HEK293 (cell line): ENCODE results near the gene MLN.

ENCODE experiments used
- CTCF ChIA-PET: fragments of 350-600 bp; formaldehyde crosslinking; extraction: SDS; loops from one replicate; lab custom pipeline; 2021; ENCODE audit warnings: antibody characterized with exemption; lab: Yijun Ruan, JAX
- POLR2A ChIA-PET: fragments of 300-600 bp; formaldehyde crosslinking; extraction: SDS; loops from one replicate; lab custom pipeline; 2020; ENCODE audit warnings: antibody characterized with exemption, inconsistent platforms; lab: Yijun Ruan, JAX
- H3K27ac ChIP-seq: fragments of 200-500 bp; sonication (Bioruptor generic); 2 replicates; pipeline ENCODE4 v1.5.1; 2014; ENCODE audit warnings: low read depth, low read length, control low read depth, inconsistent platforms; ENCODE audit errors: extremely low read depth
- H3K36me3 ChIP-seq, 2 experiments: fragments of 200-500 bp in 1 of 2; sonication (Bioruptor generic) in 1 of 2; 1 replicate in 1 of 2; 2 replicates in 1 of 2; pipeline ENCODE4 v1.5.1; 2014 to 2017; ENCODE audit warnings: inconsistent platforms in 2 of 2, low read length in 2 of 2; ENCODE audit not compliant: control insufficient read depth in 2 of 2, insufficient read depth in 1 of 2
- H3K4me1 ChIP-seq: fragments of 200-500 bp; sonication (Bioruptor generic); 2 replicates; pipeline ENCODE4 v1.5.1; 2014; ENCODE audit warnings: mild to moderate bottlenecking, low read length, inconsistent platforms; ENCODE audit not compliant: control insufficient read depth, insufficient read depth
- H3K4me3 ChIP-seq: 2 replicates; pipeline ENCODE4 v1.5.1; 2011; ENCODE audit warnings: low read depth, mild to moderate bottlenecking, control low read depth, low read length, moderate library complexity
- H3K9me3 ChIP-seq: fragments of 200-500 bp; sonication (Bioruptor generic); 2 replicates; pipeline ENCODE4 v1.5.1; 2014; ENCODE audit warnings: low read depth, low read length, inconsistent platforms; ENCODE audit not compliant: control insufficient read depth, insufficient read depth
- BCL11A ChIP-seq: fragments of 450-650 bp; formaldehyde crosslinking; IDR thresholded peaks from 2 replicates; pipeline ENCODE4 v1.5.1; 2016; ENCODE audit warnings: low read depth, missing biosample characterization, missing genetic modification characterization
- EGR2 ChIP-seq: fragments of 450-650 bp; formaldehyde crosslinking; IDR thresholded peaks from 2 replicates; pipeline ENCODE4 v1.5.1; 2016; ENCODE audit warnings: low read depth, missing biosample characterization, missing genetic modification characterization
- KLF10 ChIP-seq: fragments of 450-650 bp; IDR thresholded peaks from 2 replicates; pipeline ENCODE4 v1.5.1; 2018; ENCODE audit warnings: missing biosample characterization, mild to moderate bottlenecking, missing genetic modification characterization
- PRDM2 ChIP-seq: fragments of 450-650 bp; formaldehyde crosslinking; IDR thresholded peaks from 2 replicates; pipeline ENCODE4 v1.5.1; 2016; ENCODE audit warnings: missing biosample characterization, missing genetic modification characterization, borderline replicate concordance
- TCF7L2 ChIP-seq: IDR thresholded peaks from 2 replicates; pipeline ENCODE4 v1.6.1; 2011; ENCODE audit warnings: low read depth, mild to moderate bottlenecking, inconsistent platforms, low read length, moderate library complexity, borderline replicate concordance
- YY2 ChIP-seq: fragments of 450-650 bp; formaldehyde crosslinking; IDR thresholded peaks from 2 replicates; pipeline ENCODE4 v1.5.1; 2016; ENCODE audit warnings: missing biosample characterization, missing genetic modification characterization
- ZBTB8A ChIP-seq: fragments of 450-650 bp; formaldehyde crosslinking; IDR thresholded peaks from 2 replicates; pipeline ENCODE4 v1.5.1; 2016; ENCODE audit warnings: missing biosample characterization, missing genetic modification characterization
- ZEB2 ChIP-seq: fragments of 450-650 bp; formaldehyde crosslinking; IDR thresholded peaks from 2 replicates; pipeline ENCODE4 v1.5.1; 2016; ENCODE audit warnings: missing biosample characterization, missing genetic modification characterization
- ZNF112 ChIP-seq: fragments of 450-650 bp; formaldehyde crosslinking; IDR thresholded peaks from 2 replicates; pipeline ENCODE4 v1.5.0; 2017; ENCODE audit warnings: missing biosample characterization, missing genetic modification characterization
- ZNF132 ChIP-seq: fragments of 450-650 bp; formaldehyde crosslinking; IDR thresholded peaks from 2 replicates; pipeline ENCODE4 v1.5.1; 2017; ENCODE audit warnings: missing biosample characterization, missing genetic modification characterization, borderline replicate concordance
- ZNF155 ChIP-seq: fragments of 450-650 bp; formaldehyde crosslinking; IDR thresholded peaks from 2 replicates; pipeline ENCODE4 v1.5.1; 2016; ENCODE audit warnings: missing biosample characterization, missing genetic modification characterization
- ZNF175 ChIP-seq: fragments of 450-650 bp; formaldehyde crosslinking; IDR thresholded peaks from 2 replicates; pipeline ENCODE4 v1.5.1; 2016; ENCODE audit warnings: missing biosample characterization, missing genetic modification characterization
- ZNF202 ChIP-seq: fragments of 450-650 bp; formaldehyde crosslinking; IDR thresholded peaks from 2 replicates; pipeline ENCODE4 v1.5.1; 2016; ENCODE audit warnings: missing biosample characterization, missing genetic modification characterization, borderline replicate concordance
- ZNF239 ChIP-seq: fragments of 450-650 bp; formaldehyde crosslinking; IDR thresholded peaks from 2 replicates; pipeline ENCODE4 v1.5.1; 2016; ENCODE audit warnings: missing biosample characterization, missing genetic modification characterization
- ZNF341 ChIP-seq: fragments of 450-650 bp; formaldehyde crosslinking; IDR thresholded peaks from 2 replicates; pipeline ENCODE4; 2016; ENCODE audit warnings: low read depth, missing biosample characterization, missing genetic modification characterization
- ZNF37A ChIP-seq: fragments of 450-650 bp; IDR thresholded peaks from 2 replicates; pipeline ENCODE4 v1.5.1; 2018; ENCODE audit warnings: missing biosample characterization, missing genetic modification characterization
- ZNF514 ChIP-seq: fragments of 450-650 bp; formaldehyde crosslinking; IDR thresholded peaks from 2 replicates; pipeline ENCODE4 v1.5.1; 2016; ENCODE audit warnings: missing biosample characterization, missing genetic modification characterization
- ZNF580 ChIP-seq: fragments of 450-650 bp; formaldehyde crosslinking; IDR thresholded peaks from 2 replicates; pipeline ENCODE4 v1.5.1; 2016; ENCODE audit warnings: missing biosample characterization, missing genetic modification characterization
- ZNF600 ChIP-seq: fragments of 450-650 bp; formaldehyde crosslinking; IDR thresholded peaks from 2 replicates; pipeline ENCODE4 v1.5.1; 2016; ENCODE audit warnings: missing biosample characterization, missing genetic modification characterization
- ZNF624 ChIP-seq: fragments of 450-650 bp; formaldehyde crosslinking; IDR thresholded peaks from 2 replicates; pipeline ENCODE4 v1.5.1; 2017; ENCODE audit warnings: missing biosample characterization, missing genetic modification characterization
- ZNF629 ChIP-seq: fragments of 450-650 bp; formaldehyde crosslinking; IDR thresholded peaks from 2 replicates; pipeline ENCODE4 v1.5.1; 2017; ENCODE audit warnings: missing biosample characterization, missing genetic modification characterization
- ZNF654 ChIP-seq: fragments of 450-650 bp; formaldehyde crosslinking; IDR thresholded peaks from 2 replicates; pipeline ENCODE4 v1.5.1; 2016; ENCODE audit warnings: low read depth, missing biosample characterization, missing genetic modification characterization
- ZNF777 ChIP-seq: fragments of 450-650 bp; formaldehyde crosslinking; IDR thresholded peaks from 2 replicates; pipeline ENCODE4 v1.5.1; 2017; ENCODE audit warnings: missing biosample characterization, missing genetic modification characterization, borderline replicate concordance

Gene MLN

GRCh38 chr6:33826537-33826936 lies 22.7 kb upstream of the MLN start:
- Histone ChIP-seq H3K9me3 (no peaks in the 10 kb centered on the region), H3K36me3 (no peaks in the 10 kb centered on the region), H3K27ac (no peak overlapping the region), H3K4me3 (no peak overlapping the region), H3K4me1 (no peaks in the 10 kb centered on the region)
- ChIA-PET POLR2A (no interaction called here), CTCF (interaction anchor here (1.0 kb wide), 1 partner anchor 59 kb away, joined by 3 read pairs; no protein-coding TSS in a partner anchor)
- TF ChIP-seq ZEB2 (tag by site-specific recombination): no peak
- TF ChIP-seq ZNF175 (tag by site-specific recombination): no peak
- TF ChIP-seq ZNF777: no peak
- TF ChIP-seq ZNF600 (tag by site-specific recombination): no peak
- TF ChIP-seq ZNF37A (tag by site-specific recombination): no peak
- no peak for TF ChIP-seq KLF10 (tag by site-specific recombination)

- H3K9me3 ChIP-seq: no peaks in the 10 kb centered on the region
- no peak for TF ChIP-seq ZNF239
- no peak for TF ChIP-seq ZNF155 (tag by site-specific recombination)
- TF ChIP-seq ZNF600 (tag by site-specific recombination): no peak
- TF ChIP-seq ZBTB8A (tag by site-specific recombination): no peak
- TF ChIP-seq KLF10 (tag by site-specific recombination): no peak
- no peak for TF ChIP-seq ZNF341 (tag by site-specific recombination)
- TF ChIP-seq ZNF112 (tag by site-specific recombination): no peak
- TF ChIP-seq ZNF202 (tag by site-specific recombination): no peak
- no peak for TF ChIP-seq PRDM2 (tag by site-specific recombination)
- TF ChIP-seq ZNF514 (tag by site-specific recombination): no peak
- TF ChIP-seq ZNF624 (tag by site-specific recombination): no peak
- TF ChIP-seq ZNF629: no peak
- no peak for TF ChIP-seq YY2 (tag by site-specific recombination)
- no peak for TF ChIP-seq TCF7L2
- no peak for TF ChIP-seq ZNF132
- no peak for TF ChIP-seq EGR2 (tag by site-specific recombination)
- no peak for TF ChIP-seq BCL11A (tag by site-specific recombination)
- no peak for TF ChIP-seq ZNF580
- TF ChIP-seq ZNF654 (tag by site-specific recombination): no peak
- TF ChIP-seq, all 188 proteins: peak for 0
- ChIA-PET POLR2A (no interaction called here), CTCF (interaction anchor here (0.8 to 1.9 kb wide), 4 partner anchors 15 to 113 kb away, joined by 3 to 6 read pairs (median 4); no protein-coding TSS in a partner anchor)
- Histone ChIP-seq H3K27ac (no peak overlapping the region), H3K4me3 (no peak overlapping the region), H3K4me1 (no peaks in the 10 kb centered on the region), H3K36me3 (no peaks in the 10 kb centered on the region)
These were observed 20.8 kb upstream of the MLN start for GRCh38 chr6:33824461-33825154.
